ENCODE data around the gene SALL1.

- TF ChIP-seq CTCF (IDR thresholded peaks at IDR 0.05 in 2 of 3, conservative IDR thresholded peaks at IDR 0.05 in 1 of 3; ENCODE audit: borderline replicate concordance in 1 of 3, insufficient read depth in 1 of 3, low read depth in 2 of 3, low read length in 2 of 3) (no peak), MAX (IDR thresholded peaks at IDR 0.05) (no peak), EGR1 (IDR thresholded peaks at IDR 0.05; ENCODE audit: low read depth) (no peak), EZH2 (IDR thresholded peaks at IDR 0.05) (no peak), POLR2A (IDR thresholded peaks at IDR 0.05; ENCODE audit: borderline replicate concordance, extremely low read depth, insufficient read depth, insufficient read length) (no peak), ATF3 (IDR thresholded peaks at IDR 0.05) (no peak), ZFX (IDR thresholded peaks at IDR 0.05) (no peak), POLR2AphosphoS5 (IDR thresholded peaks at IDR 0.05; ENCODE audit: low read depth, low read length) (no peak), JUND (IDR thresholded peaks at IDR 0.05) (no peak), RAD21 (IDR thresholded peaks at IDR 0.05; ENCODE audit: low read depth) (no peak), FOSL1 (IDR thresholded peaks at IDR 0.05; ENCODE audit: low read depth) (no peak), REST (IDR thresholded peaks at IDR 0.05; ENCODE audit: low read depth) (no peak), CEBPB (IDR thresholded peaks at IDR 0.05; ENCODE audit: low read depth) (no peak)
Observed at GRCh38 chr16:51110700-51111157, 40.3 kb downstream of the SALL1 start.
